Measurements from ENCODE around the gene RMRP. TPM values are rescaled to one million over a fixed set of nuclear protein-coding genes. Genes with fewer than 3 reads are reported as not detected.

RMRP gene
- total and polyA plus RNA-seq, 5 donors from 2014 or later: 6,542 TPM; not detected in 4

GRCh38 chr9:35686222-35687203 lies 28.7 kb upstream of the RMRP start:
- Histone ChIP-seq H3K4me1 (ENCODE audit: control insufficient read depth, insufficient read depth, low read length, poor library complexity, severe bottlenecking) (peaks cover 15% of the 10 kb centered on the region), H3K27me3 (ENCODE audit: control insufficient read depth, insufficient read depth, low read length) (no peaks in the 10 kb centered on the region), H3K9me3 (ENCODE audit: control insufficient read depth in 2 of 2, low read length in 2 of 2) (no peaks in the 10 kb centered on the region), H3K27ac (ENCODE audit: insufficient read depth, low read length, poor library complexity, severe bottlenecking) (no peak overlapping the region), H3K36me3 (ENCODE audit: control insufficient read depth, insufficient read depth, low read length) (no peaks in the 10 kb centered on the region), H3K4me3 (ENCODE audit: low read depth, low read length) (no peak overlapping the region)
- Mint-ChIP-seq H3K27ac (no peak overlapping the region), H3K36me3 (no peaks in the 10 kb centered on the region), H3K4me3 (peak overlapping the region in 1 of 4 donors; percentile 15), H3K27me3 (no peaks in the 10 kb centered on the region), H3K9me3 (no peaks in the 10 kb centered on the region), H3K4me1 (peaks cover 2 to 19% (median 7%) of the 10 kb centered on the region in 4 donors)
- ATAC-seq (ENCODE audit: low read depth in 2 of 2): no peak
- no peak for DNase-seq

- ATAC-seq (ENCODE audit: low read depth in 2 of 2): no peak
- Mint-ChIP-seq H3K4me3 (no peak overlapping the region), H3K9me3 (no peaks in the 10 kb centered on the region), H3K4me1 (peaks cover 0 to 13% (median 6%) of the 10 kb centered on the region in 4 donors), H3K27ac (no peak overlapping the region), H3K36me3 (no peaks in the 10 kb centered on the region), H3K27me3 (no peaks in the 10 kb centered on the region)
- Histone ChIP-seq H3K4me1 (ENCODE audit: control insufficient read depth, insufficient read depth, low read length, poor library complexity, severe bottlenecking) (peaks cover 6% of the 10 kb centered on the region), H3K36me3 (ENCODE audit: control insufficient read depth, insufficient read depth, low read length) (no peaks in the 10 kb centered on the region), H3K9me3 (ENCODE audit: control insufficient read depth in 2 of 2, low read length in 2 of 2) (no peaks in the 10 kb centered on the region), H3K4me3 (ENCODE audit: low read depth, low read length) (no peak overlapping the region), H3K27ac (ENCODE audit: insufficient read depth, low read length, poor library complexity, severe bottlenecking) (no peak overlapping the region), H3K27me3 (ENCODE audit: control insufficient read depth, insufficient read depth, low read length) (no peaks in the 10 kb centered on the region)
- DNase-seq: no peak
Observed at GRCh38 chr9:35685506-35685905, 27.7 kb upstream of the RMRP start.

- H3K27ac ChIP-seq (ENCODE audit: insufficient read depth, low read length, poor library complexity, severe bottlenecking): no peak overlapping the region
- peaks cover 2% of the 10 kb centered on the region for H3K4me1 ChIP-seq (ENCODE audit: control insufficient read depth, insufficient read depth, low read length, poor library complexity, severe bottlenecking)
- H3K9me3 Mint-ChIP-seq: no peaks in the 10 kb centered on the region
- DNase-seq (no peak), ATAC-seq (ENCODE audit: low read depth in 2 of 2) (no peak)
- no peak overlapping the region for H3K4me3 Mint-ChIP-seq
- no peaks in the 10 kb centered on the region for H3K36me3 ChIP-seq (ENCODE audit: control insufficient read depth, insufficient read depth, low read length)
- peaks cover 0 to 13% (median 6%) of the 10 kb centered on the region in 4 donors for H3K4me1 Mint-ChIP-seq
- no peak overlapping the region for H3K27ac Mint-ChIP-seq
- no peaks in the 10 kb centered on the region for H3K9me3 ChIP-seq (ENCODE audit: control insufficient read depth in 2 of 2, low read length in 2 of 2)
- H3K4me3 ChIP-seq (ENCODE audit: low read depth, low read length): no peak overlapping the region
- no peaks in the 10 kb centered on the region for H3K27me3 Mint-ChIP-seq
- H3K36me3 Mint-ChIP-seq: no peaks in the 10 kb centered on the region
- H3K27me3 ChIP-seq (ENCODE audit: control insufficient read depth, insufficient read depth, low read length): no peaks in the 10 kb centered on the region
Observed at GRCh38 chr9:35684921-35685320, 27.1 kb upstream of the RMRP start.

- Histone ChIP-seq H3K36me3 (ENCODE audit: control insufficient read depth, insufficient read depth, low read length) (no peaks in the 10 kb centered on the region), H3K4me3 (ENCODE audit: low read depth, low read length) (no peak overlapping the region), H3K9me3 (ENCODE audit: control insufficient read depth in 2 of 2, low read length in 2 of 2) (no peaks in the 10 kb centered on the region), H3K27ac (ENCODE audit: insufficient read depth, low read length, poor library complexity, severe bottlenecking) (no peak overlapping the region), H3K27me3 (ENCODE audit: control insufficient read depth, insufficient read depth, low read length) (no peaks in the 10 kb centered on the region), H3K4me1 (ENCODE audit: control insufficient read depth, insufficient read depth, low read length, poor library complexity, severe bottlenecking) (no peaks in the 10 kb centered on the region)
- DNase-seq (no peak), ATAC-seq (ENCODE audit: low read depth in 2 of 2) (no peak)
- H3K9me3 Mint-ChIP-seq: no peaks in the 10 kb centered on the region
- H3K27me3 Mint-ChIP-seq: no peaks in the 10 kb centered on the region
- peaks cover 0 to 5% (median under 1%) of the 10 kb centered on the region in 4 donors for H3K4me1 Mint-ChIP-seq
- H3K27ac Mint-ChIP-seq: peak overlapping the region in 1 of 3 donors; percentile 25
- no peak overlapping the region for H3K4me3 Mint-ChIP-seq
- H3K36me3 Mint-ChIP-seq: no peaks in the 10 kb centered on the region
Observed at GRCh38 chr9:35683323-35683722, 25.5 kb upstream of the RMRP start.

GRCh38 chr9:35682520-35683315 lies 24.9 kb upstream of the RMRP start:
- no peak overlapping the region for H3K4me3 ChIP-seq (ENCODE audit: low read depth, low read length)
- H3K9me3 ChIP-seq (ENCODE audit: control insufficient read depth in 2 of 2, low read length in 2 of 2): no peaks in the 10 kb centered on the region
- H3K27ac ChIP-seq (ENCODE audit: insufficient read depth, low read length, poor library complexity, severe bottlenecking): no peak overlapping the region
- no peak for DNase-seq
- no peaks in the 10 kb centered on the region for H3K36me3 Mint-ChIP-seq
- ATAC-seq (ENCODE audit: low read depth in 2 of 2): no peak
- H3K4me1 Mint-ChIP-seq: peaks cover 0 to 3% (median under 1%) of the 10 kb centered on the region in 4 donors
- no peaks in the 10 kb centered on the region for H3K9me3 Mint-ChIP-seq
- no peaks in the 10 kb centered on the region for H3K36me3 ChIP-seq (ENCODE audit: control insufficient read depth, insufficient read depth, low read length)
- H3K27me3 ChIP-seq (ENCODE audit: control insufficient read depth, insufficient read depth, low read length): no peaks in the 10 kb centered on the region
- no peaks in the 10 kb centered on the region for H3K4me1 ChIP-seq (ENCODE audit: control insufficient read depth, insufficient read depth, low read length, poor library complexity, severe bottlenecking)
- H3K27ac Mint-ChIP-seq: peak overlapping the region in 2 of 3 donors; percentile 25 to 82
- peak overlapping the region in 1 of 4 donors; percentile 70 for H3K4me3 Mint-ChIP-seq
- no peaks in the 10 kb centered on the region for H3K27me3 Mint-ChIP-seq

- Mint-ChIP-seq H3K27me3 (peaks cover 6% of the 10 kb centered on the region), H3K9me3 (no peaks in the 10 kb centered on the region), H3K4me3 (no peak overlapping the region), H3K27ac (no peak overlapping the region), H3K4me1 (peaks cover 0 to 2% (median 0%) of the 10 kb centered on the region in 4 donors), H3K36me3 (no peaks in the 10 kb centered on the region)
- no peak overlapping the region for H3K27ac ChIP-seq (ENCODE audit: insufficient read depth, low read length, poor library complexity, severe bottlenecking)
- no peaks in the 10 kb centered on the region for H3K4me1 ChIP-seq (ENCODE audit: control insufficient read depth, insufficient read depth, low read length, poor library complexity, severe bottlenecking)
- H3K4me3 ChIP-seq (ENCODE audit: low read depth, low read length): no peak overlapping the region
- no peaks in the 10 kb centered on the region for H3K9me3 ChIP-seq (ENCODE audit: control insufficient read depth in 2 of 2, low read length in 2 of 2)
- no peaks in the 10 kb centered on the region for H3K36me3 ChIP-seq (ENCODE audit: control insufficient read depth, insufficient read depth, low read length)
- no peaks in the 10 kb centered on the region for H3K27me3 ChIP-seq (ENCODE audit: control insufficient read depth, insufficient read depth, low read length)
- DNase-seq: no peak
- no peak for ATAC-seq (ENCODE audit: low read depth in 2 of 2)
Observed at GRCh38 chr9:35682051-35682450, 24.2 kb upstream of the RMRP start.

GRCh38 chr9:35681341-35682002 lies 23.7 kb upstream of the RMRP start:
- Histone ChIP-seq H3K27me3 (ENCODE audit: control insufficient read depth, insufficient read depth, low read length) (no peaks in the 10 kb centered on the region), H3K36me3 (ENCODE audit: control insufficient read depth, insufficient read depth, low read length) (no peaks in the 10 kb centered on the region), H3K27ac (ENCODE audit: insufficient read depth, low read length, poor library complexity, severe bottlenecking) (no peak overlapping the region), H3K4me3 (ENCODE audit: low read depth, low read length) (no peak overlapping the region), H3K4me1 (ENCODE audit: control insufficient read depth, insufficient read depth, low read length, poor library complexity, severe bottlenecking) (no peaks in the 10 kb centered on the region), H3K9me3 (ENCODE audit: control insufficient read depth in 2 of 2, low read length in 2 of 2) (no peaks in the 10 kb centered on the region)
- Mint-ChIP-seq H3K4me3 (no peak overlapping the region), H3K9me3 (no peaks in the 10 kb centered on the region), H3K27ac (peak overlapping the region in 1 of 3 donors; percentile 74), H3K36me3 (no peaks in the 10 kb centered on the region), H3K4me1 (peaks cover 0 to 2% (median under 1%) of the 10 kb centered on the region in 4 donors), H3K27me3 (peaks cover 12% of the 10 kb centered on the region)
- DNase-seq (no peak), ATAC-seq (ENCODE audit: low read depth in 2 of 2) (no peak)

Data from CD4-positive, CD25-positive, alpha-beta regulatory T cell (primary cell).